HUDEP-2 (cell line): ENCODE data around the gene NPPB.

Experiments
- DNase-seq, 76 experiments: peaks; one replicate each; lab custom pipeline; 2025; ENCODE audit not compliant: unreplicated experiment in 76 of 76; lab: John Stamatoyannopoulos, UW

Gene NPPB

GRCh38 chr1:11881749-11882441, 23.1 kb upstream of the NPPB start:
- DNase-seq: peak in 1 of 76 experiments; percentile 1

- DNase-seq: no peak
Measured at GRCh38 chr1:11880911-11881748, 22.4 kb upstream of the NPPB start.

GRCh38 chr1:11880181-11880575, 21.4 kb upstream of the NPPB start:
- no peak for DNase-seq

- no peak for DNase-seq
Measured at GRCh38 chr1:11879311-11880180, 20.8 kb upstream of the NPPB start.

GRCh38 chr1:11878891-11879190, 20.1 kb upstream of the NPPB start:
- DNase-seq: no peak

- no peak for DNase-seq
Measured at GRCh38 chr1:11878081-11878890, 19.5 kb upstream of the NPPB start.

GRCh38 chr1:11877074-11877473, 18.3 kb upstream of the NPPB start:
- no peak for DNase-seq

GRCh38 chr1:11875094-11875493, 16.3 kb upstream of the NPPB start:
- no peak for DNase-seq

GRCh38 chr1:11874624-11875023, 15.9 kb upstream of the NPPB start:
- DNase-seq: no peak

- no peak for DNase-seq
Measured at GRCh38 chr1:11874258-11874562, 15.5 kb upstream of the NPPB start.

GRCh38 chr1:11873395-11874257, 14.9 kb upstream of the NPPB start:
- DNase-seq: no peak

GRCh38 chr1:11872545-11872944, 13.8 kb upstream of the NPPB start:
- no peak for DNase-seq

GRCh38 chr1:11869650-11870207, 11.0 kb upstream of the NPPB start:
- DNase-seq: no peak

- DNase-seq: no peak
Measured at GRCh38 chr1:11869104-11869503, 10.4 kb upstream of the NPPB start.

GRCh38 chr1:11868331-11868980, 9.7 kb upstream of the NPPB start:
- no peak for DNase-seq

- peak in 3 of 76 experiments; percentile 2 to 16 (median 7) for DNase-seq
Measured at GRCh38 chr1:11862890-11863289, 4.1 kb upstream of the NPPB start.

GRCh38 chr1:11860587-11860986, 1.8 kb upstream of the NPPB start:
- no peak for DNase-seq

- no peak for DNase-seq
Measured at GRCh38 chr1:11860083-11860482, 1.3 kb upstream of the NPPB start.
